Muscle of back (tissue), 11 donors: ENCODE results near the gene GFPT1. TPM values are rescaled to one million over a fixed set of nuclear protein-coding genes. Genes with fewer than 3 reads are reported as not detected.
"Not testable (repeated sequence)": the region's sequence is repeated elsewhere in the genome, so short reads cannot be mapped to it uniquely, and the experiment has no call there.

Experiments
- DNase-seq, 3 donors: peaks; one replicate each; pipeline versions ENCODE4 v3.0.0 to v3.0.0-alpha.2; 2013
- polyA plus RNA-seq, 10 donors: library from polyadenylated mRNA; unstranded; fragments of 120-200 nt; gene quantifications; one replicate each; pipeline ENCODE4 v1.2.1, GENCODE V29; 2013; ENCODE audit not compliant: insufficient read length in 10 of 10

The GFPT1 gene
- polyA plus RNA-seq, 10 donors, result 30.4 to 42.2 (median 34.4) TPM

- peak in 2 of 3 donors; percentile 18 to 28 for DNase-seq
These were observed 1.4 kb downstream of the GFPT1 start for GRCh38 chr2:69385443-69386151.

GRCh38 chr2:69384618-69385081, 2.4 kb downstream of the GFPT1 start:
- DNase-seq, result no peak

DNA sequence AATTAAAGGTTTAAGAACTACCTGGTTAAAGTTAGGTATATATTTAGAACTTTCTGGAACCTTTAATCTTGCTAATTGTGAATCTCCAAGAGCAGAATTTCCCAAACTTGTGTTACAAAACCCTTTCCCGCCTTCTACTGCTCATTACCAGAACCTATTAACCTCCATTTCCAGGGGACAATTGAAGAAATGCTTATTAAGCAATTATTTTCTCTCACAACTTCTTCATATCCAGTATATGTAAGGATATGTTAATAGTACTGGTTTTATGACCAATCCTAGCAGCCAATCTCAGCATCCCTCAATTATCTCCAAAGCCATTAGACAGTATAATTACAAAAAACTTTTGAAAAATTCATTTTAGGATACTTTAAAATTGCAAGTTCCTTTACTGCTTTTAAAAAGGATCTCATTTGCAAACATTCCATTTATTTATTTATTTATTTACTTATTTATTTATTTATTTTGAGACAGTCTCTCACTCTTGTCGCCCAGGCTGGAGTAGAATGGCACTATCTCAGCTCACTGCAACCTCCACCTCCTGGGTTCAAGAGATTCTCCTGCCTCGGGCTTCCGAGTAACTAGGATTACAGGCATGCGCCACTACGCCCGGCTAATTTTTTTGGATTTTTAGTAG, 3.7 kb downstream of the GFPT1 start:
- no peak for DNase-seq

DNA sequence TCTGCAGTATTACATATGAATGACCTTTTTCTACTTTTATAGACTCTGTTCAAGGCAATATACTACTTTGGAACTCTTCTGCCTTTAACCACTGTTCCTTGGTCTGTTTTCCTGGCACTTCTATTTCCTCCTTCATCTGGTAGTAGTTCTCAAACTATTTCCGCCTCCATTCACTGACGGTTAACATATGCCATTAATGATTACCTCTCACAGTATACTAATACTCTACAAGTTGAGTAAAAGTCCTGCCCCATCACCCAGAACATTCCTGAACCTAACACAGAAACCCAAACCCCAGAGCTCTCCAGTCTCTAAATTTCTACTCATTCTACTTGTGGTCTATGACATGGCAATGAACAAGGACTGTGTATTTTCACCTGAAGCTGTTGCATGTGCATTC, 4.5 kb downstream of the GFPT1 start:
- DNase-seq, result no peak

- DNase-seq, result no peak
These were observed 5.7 kb downstream of the GFPT1 start for GRCh38 chr2:69381337-69381737.

- DNase-seq, result peak in 1 of 3 donors; percentile 28
These were observed 6.7 kb downstream of the GFPT1 start for GRCh38 chr2:69380072-69380917.

- peak in 1 of 3 donors; percentile 27 for DNase-seq
These were observed 10.6 kb downstream of the GFPT1 start for GRCh38 chr2:69376403-69376802.

- DNase-seq, result peak in 1 of 3 donors; percentile 19
These were observed 11.3 kb downstream of the GFPT1 start for GRCh38 chr2:69375494-69376353.

- no peak for DNase-seq
These were observed 14.3 kb downstream of the GFPT1 start for GRCh38 chr2:69372767-69373166.

- no peak for DNase-seq
These were observed 17.2 kb downstream of the GFPT1 start for GRCh38 chr2:69369802-69370201.

GRCh38 chr2:69368588-69368987, 18.4 kb downstream of the GFPT1 start:
- no peak for DNase-seq

DNA sequence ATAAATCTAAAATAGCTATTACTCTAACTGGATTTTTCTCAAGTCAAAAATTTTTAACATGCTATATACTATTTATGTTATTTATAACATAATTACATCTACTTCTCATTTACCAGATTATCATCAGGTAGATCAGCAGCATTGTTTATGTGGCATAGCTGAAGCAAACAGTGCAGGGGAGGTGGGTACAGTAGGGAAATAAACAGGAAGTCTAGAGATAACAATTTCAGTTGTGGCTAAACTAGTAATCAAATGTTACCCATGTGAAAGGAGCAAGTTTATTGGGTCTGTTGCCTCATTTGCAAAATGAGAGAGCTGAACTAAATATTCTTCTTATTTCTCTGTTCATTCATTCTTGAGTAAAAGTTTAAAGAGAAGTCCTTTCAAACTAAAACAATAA, 27.7 kb downstream of the GFPT1 start:
- no peak for DNase-seq

DNA sequence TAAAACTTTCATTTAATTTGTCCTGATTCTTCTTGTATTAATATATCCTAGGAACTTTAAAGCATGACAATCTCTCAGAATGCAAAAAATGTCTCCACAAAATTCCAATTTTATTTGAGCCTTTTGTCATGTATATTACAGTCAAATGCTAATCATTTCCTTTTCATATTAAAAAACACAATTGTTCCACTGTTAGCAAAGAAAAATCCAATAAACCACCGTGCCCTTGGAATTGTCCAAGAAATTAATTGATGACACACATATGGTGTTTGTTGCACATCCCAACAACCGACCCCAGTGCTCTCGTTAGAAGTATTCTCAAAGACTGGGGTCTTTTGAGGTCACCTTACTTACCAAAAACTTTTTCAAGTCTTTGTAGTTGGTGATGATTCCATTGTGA, 28.1 kb downstream of the GFPT1 start:
- DNase-seq, result no peak

DNA sequence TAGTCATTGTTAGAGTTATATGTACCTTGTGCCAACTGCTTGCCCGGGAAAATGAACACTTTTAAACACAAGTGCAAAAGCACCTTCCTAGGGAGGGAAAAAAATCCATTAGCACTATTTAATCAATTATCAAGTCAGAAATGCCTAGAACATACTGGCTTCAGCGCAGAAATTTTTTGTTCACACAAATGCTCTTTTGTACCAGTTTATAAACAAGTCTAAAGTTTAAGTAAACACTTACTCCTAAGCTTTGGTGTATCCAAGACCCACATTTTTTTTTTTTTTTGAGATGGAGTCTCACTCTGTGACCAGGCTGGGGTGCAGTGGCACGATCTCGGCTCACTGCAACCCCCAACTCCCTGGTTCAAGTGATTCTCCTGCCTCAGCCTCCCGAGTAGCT, 30.6 kb downstream of the GFPT1 start:
- no peak for DNase-seq

DNA sequence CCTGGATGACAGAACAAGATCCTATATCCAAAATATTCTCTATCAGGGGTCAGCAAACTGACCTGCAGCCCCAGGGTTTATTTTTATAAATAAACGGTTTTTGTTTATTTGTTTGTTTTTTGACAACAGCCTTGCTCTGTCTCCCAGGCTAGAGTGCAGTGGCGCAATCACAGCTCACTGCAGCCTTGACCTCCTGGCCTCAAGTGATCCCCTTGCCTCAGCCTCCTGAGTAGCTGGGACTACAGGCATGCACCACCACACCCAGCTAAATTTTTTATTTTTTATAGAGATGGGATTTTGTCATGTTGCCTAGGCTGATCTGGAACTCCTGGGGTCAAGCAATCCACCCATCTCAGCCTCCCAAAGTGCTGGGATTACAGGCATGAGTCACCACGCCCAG, 32.1 kb downstream of the GFPT1 start:
- not testable (repeated sequence) for DNase-seq

DNA sequence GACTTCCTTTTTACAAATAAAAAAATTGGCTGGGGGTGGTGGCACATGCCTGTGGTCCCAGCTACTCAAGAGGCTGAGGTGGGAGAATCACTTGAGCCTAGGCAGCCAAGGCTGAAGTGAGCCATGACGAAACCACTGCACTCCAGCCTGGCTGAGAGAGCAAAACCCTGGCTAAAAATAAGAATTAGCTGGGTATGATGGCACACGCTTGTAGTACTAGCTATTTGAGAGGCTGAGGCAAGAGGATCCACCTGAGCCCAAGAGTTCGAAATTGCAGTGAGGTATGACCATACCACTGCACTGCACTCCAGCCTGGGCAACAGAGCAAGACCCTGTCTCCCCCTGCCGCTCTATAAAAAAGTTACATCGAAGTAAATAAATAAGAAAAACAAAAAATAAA, 33.7 kb downstream of the GFPT1 start:
- no peak for DNase-seq

GRCh38 chr2:69348781-69349180, 38.2 kb downstream of the GFPT1 start:
- no peak for DNase-seq

GRCh38 chr2:69345434-69345833, 41.6 kb downstream of the GFPT1 start:
- no peak for DNase-seq

DNA sequence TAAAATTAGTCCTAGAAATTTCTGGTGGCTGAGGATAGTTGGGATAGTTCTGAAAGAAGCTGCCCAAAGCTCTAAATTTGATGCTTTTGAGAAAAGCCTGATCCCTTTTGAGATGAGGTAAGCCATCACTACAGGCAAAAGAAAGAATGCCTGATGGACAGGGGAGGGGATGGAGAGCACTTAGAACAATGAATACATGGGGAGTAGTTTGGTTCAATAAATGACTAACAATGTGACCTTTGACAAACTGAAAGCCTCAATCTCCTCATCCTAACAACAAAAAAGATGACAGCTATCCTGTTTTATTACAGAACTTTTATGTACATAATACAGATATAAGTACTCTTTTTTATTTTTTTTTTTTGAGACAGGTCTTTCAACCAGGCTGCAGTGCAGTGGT, 42.7 kb downstream of the GFPT1 start:
- no peak for DNase-seq

- DNase-seq, result no peak
These were observed 46.8 kb downstream of the GFPT1 start for GRCh38 chr2:69340101-69340775.

DNA sequence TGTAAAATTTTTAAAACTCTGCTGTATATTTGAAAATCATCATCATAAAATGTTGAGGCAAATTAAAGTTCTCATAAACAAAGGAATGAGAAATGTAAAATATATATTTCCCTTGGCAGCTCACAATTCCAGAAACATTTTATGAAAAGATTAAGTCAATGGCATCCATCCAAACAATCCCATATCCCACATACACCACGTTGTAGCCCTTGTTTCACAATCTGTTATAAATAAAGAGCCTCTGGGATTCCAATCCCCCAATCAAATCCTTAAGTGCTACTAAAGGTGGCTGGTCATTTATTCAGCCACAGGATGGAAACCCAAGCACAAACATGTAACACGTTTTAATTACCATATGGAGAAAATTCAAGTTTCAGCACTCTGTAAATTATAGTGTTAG, 51.7 kb downstream of the GFPT1 start:
- peak; percentile 12 to 80 (median 40) for DNase-seq
